ENCODE measurements around the gene TXNDC11.

The TXNDC11 gene

GRCh38 chr16:11673091-11674000, 69.3 kb downstream of the TXNDC11 start:
- no peak for DNase-seq

- no peak for DNase-seq
Observed at GRCh38 chr16:11672206-11673090, 70.2 kb downstream of the TXNDC11 start.

- DNase-seq = no peak
Observed at GRCh38 chr16:11671676-11672075, 71.0 kb downstream of the TXNDC11 start.

GRCh38 chr16:11671271-11671670, 71.4 kb downstream of the TXNDC11 start:
- DNase-seq = no peak

- no peak for DNase-seq
Observed at GRCh38 chr16:11670171-11671131, 72.2 kb downstream of the TXNDC11 start.

- no peak for DNase-seq
Observed at GRCh38 chr16:11669380-11670146, 73.1 kb downstream of the TXNDC11 start.

- DNase-seq = no peak
Observed at GRCh38 chr16:11668623-11669379, 73.9 kb downstream of the TXNDC11 start.

GRCh38 chr16:11667824-11668622, 74.6 kb downstream of the TXNDC11 start, which contains the start of gene SNN:
Gene SNN (plus strand): TSS chr16:11668455. CDS start chr16:11676060, 7,605 bp downstream.
- DNase-seq = peak; percentile 81

GRCh38 chr16:11667221-11667823, 75.3 kb downstream of the TXNDC11 start:
- DNase-seq = no peak

- DNase-seq = no peak
Observed at GRCh38 chr16:11666103-11667055, 76.3 kb downstream of the TXNDC11 start.

- DNase-seq = no peak
Observed at GRCh38 chr16:11665071-11665491, 77.6 kb downstream of the TXNDC11 start.

- DNase-seq = no peak
Observed at GRCh38 chr16:11662582-11662981, 80.1 kb downstream of the TXNDC11 start.

GRCh38 chr16:11660565-11660964, 82.1 kb downstream of the TXNDC11 start:
- DNase-seq = no peak

GRCh38 chr16:11658896-11659708, 83.6 kb downstream of the TXNDC11 start:
- no peak for DNase-seq

GRCh38 chr16:11657556-11657955, 85.1 kb downstream of the TXNDC11 start:
- DNase-seq = no peak

- DNase-seq = no peak
Observed at GRCh38 chr16:11655655-11656054, 87.0 kb downstream of the TXNDC11 start.

GRCh38 chr16:11651796-11652195, 90.9 kb downstream of the TXNDC11 start:
- no peak for DNase-seq

Measured in activated T-cell treated with anti-CD3 and anti-CD28 coated beads for 4 hours (primary cell).